ENCODE results near the gene C22orf23. TPM values are rescaled to one million over a fixed set of nuclear protein-coding genes. Genes with fewer than 3 reads are reported as not detected.

C22orf23 gene
- total RNA-seq, 6 experiments from 2014 or later, result 0.40 TPM; not detected in 5

DNA sequence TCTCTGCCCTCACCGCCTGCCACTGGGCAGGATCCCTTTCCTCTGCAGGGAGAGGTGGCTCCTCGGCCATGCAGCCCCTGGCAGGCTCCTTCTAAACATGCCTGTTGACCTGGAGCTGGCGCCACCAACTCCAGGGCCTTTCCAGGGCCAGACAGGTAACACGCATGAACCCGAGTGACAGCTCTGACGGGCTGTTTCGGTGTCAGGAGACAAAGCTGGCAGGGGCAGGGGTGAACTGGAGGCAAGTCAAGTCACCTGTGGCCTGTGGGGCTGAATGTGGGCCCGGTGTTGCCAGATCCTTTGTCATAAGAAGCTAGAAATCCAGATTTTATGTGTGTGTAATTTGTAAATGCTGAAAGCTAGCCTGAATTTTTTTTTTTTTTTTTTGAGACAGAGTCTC is 11.3 kb downstream of the C22orf23 start:
- Histone ChIP-seq H3K27me3 (no peaks in the 10 kb centered on the region), H3K4me1 (no peaks in the 10 kb centered on the region), H3K36me3 (peaks cover 0 to 19% (median 0%) of the 10 kb centered on the region in 4 donors), H3K4me3 (no peak overlapping the region), H3K27ac (no peak overlapping the region), H3K9me3 (no peaks in the 10 kb centered on the region)
- ATAC-seq (peak in 1 of 4 donors; percentile 7), DNase-seq (no peak)
- no peak for TF ChIP-seq POLR2A (IDR thresholded peaks at IDR 0.05)
- TF ChIP-seq, protein P1, sequence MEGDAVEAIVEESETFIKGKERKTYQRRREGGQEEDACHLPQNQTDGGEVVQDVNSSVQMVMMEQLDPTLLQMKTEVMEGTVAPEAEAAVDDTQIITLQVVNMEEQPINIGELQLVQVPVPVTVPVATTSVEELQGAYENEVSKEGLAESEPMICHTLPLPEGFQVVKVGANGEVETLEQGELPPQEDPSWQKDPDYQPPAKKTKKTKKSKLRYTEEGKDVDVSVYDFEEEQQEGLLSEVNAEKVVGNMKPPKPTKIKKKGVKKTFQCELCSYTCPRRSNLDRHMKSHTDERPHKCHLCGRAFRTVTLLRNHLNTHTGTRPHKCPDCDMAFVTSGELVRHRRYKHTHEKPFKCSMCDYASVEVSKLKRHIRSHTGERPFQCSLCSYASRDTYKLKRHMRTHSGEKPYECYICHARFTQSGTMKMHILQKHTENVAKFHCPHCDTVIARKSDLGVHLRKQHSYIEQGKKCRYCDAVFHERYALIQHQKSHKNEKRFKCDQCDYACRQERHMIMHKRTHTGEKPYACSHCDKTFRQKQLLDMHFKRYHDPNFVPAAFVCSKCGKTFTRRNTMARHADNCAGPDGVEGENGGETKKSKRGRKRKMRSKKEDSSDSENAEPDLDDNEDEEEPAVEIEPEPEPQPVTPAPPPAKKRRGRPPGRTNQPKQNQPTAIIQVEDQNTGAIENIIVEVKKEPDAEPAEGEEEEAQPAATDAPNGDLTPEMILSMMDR (IDR thresholded peaks at IDR 0.05), result no peak
- intact Hi-C loops (cut with DNase I), result no loop called here
- WGBS (ENCODE audit: insufficient coverage, low coverage, low lambda C conversion rate, missing lambda C conversion rate), result 92% methylated on average over 6 of the region's 8 CpGs

DNA sequence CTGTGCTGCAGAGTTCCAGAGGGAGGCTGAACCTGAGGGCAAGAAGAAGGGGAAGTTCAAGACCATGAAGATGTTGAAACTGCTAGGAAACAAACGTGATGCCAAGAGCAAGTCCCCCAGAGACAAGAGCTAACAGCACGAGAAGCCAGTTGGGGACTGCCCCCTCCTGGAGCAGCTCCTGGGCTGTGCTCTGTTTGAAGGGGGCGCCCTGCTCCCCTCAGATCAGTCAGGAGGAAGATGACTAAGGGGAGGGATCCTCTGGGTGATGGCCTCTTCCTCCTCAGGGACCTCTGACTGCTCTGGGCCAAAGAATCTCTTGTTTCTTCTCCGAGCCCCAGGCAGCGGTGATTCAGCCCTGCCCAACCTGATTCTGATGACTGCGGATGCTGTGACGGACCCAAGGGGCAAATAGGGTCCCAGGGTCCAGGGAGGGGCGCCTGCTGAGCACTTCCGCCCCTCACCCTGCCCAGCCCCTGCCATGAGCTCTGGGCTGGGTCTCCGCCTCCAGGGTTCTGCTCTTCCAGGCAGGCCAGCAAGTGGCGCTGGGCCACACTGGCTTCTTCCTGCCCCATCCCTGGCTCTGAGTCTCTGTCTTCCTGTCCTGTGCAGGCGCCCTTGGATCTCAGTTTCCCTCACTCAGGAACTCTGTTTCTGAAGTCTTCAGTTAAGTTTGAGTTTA is 12.6 kb downstream of the C22orf23 start:
- no peaks in the 10 kb centered on the region for H3K9me3 ChIP-seq
- DNase-seq, result no peak
- no peaks in the 10 kb centered on the region for H3K27me3 ChIP-seq
- peaks cover 0 to 19% (median 0%) of the 10 kb centered on the region in 4 donors for H3K36me3 ChIP-seq
- no peaks in the 10 kb centered on the region for H3K4me1 ChIP-seq
- 49% methylated on average over 3 of the region's 12 CpGs for WGBS (ENCODE audit: insufficient coverage, low coverage, low lambda C conversion rate, missing lambda C conversion rate)
- H3K4me3 ChIP-seq, result no peak overlapping the region
- no peak for TF ChIP-seq POLR2A (IDR thresholded peaks at IDR 0.05)
- TF ChIP-seq, protein P1 (IDR thresholded peaks at IDR 0.05), result no peak
- intact Hi-C loops (cut with DNase I), result no loop called here
- H3K27ac ChIP-seq, result no peak overlapping the region
- peak in 3 of 4 donors; percentile 15 to 38 (median 18) for ATAC-seq

DNA sequence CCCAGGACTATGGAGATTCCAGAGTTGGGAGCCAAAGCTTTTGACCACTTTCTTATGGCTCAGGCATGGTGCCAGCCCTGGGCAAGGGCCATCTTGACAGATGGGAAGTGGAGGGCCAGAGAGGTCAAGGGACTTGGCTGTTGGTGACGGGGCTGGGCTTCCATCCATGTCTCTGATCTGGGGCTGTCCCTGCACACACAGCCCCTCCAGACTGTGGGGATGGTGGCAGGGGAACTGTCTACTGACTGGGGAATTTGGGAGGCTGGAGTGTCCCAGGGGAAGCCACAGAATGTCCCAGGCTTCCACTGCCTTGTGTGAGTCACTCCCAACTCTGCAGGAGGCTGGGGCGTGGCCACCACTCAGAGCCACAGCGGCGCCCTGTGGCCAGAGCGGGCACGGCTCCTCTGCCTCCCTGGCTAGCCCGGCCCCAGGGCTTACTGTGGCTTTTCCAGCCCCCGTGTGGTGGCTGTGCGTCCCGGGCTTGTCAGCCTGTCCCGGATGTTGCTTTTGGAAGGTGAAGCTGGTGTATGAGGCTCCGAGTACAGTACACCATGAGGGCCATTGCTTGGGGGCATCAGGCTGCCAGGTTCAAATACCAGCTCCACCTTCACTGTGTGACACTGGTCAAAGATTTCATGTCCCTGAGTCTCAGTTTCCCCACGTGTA is 19.6 kb downstream of the C22orf23 start:
- Histone ChIP-seq H3K36me3 (peaks cover 0 to 5% (median 0%) of the 10 kb centered on the region in 4 donors), H3K4me3 (no peak overlapping the region), H3K27me3 (no peaks in the 10 kb centered on the region), H3K9me3 (no peaks in the 10 kb centered on the region), H3K27ac (peak overlapping the region in 1 of 3 donors; percentile 1), H3K4me1 (peaks cover 0 to 11% (median 2%) of the 10 kb centered on the region in 4 donors)
- no peak for TF ChIP-seq POLR2A (IDR thresholded peaks at IDR 0.05)
- TF ChIP-seq, protein P1 (IDR thresholded peaks at IDR 0.05), result peak; percentile 96 to 98 (median 98)
- ATAC-seq, result peak; percentile 98 to 100 (median 99)
- intact Hi-C loops (cut with DNase I), result no loop called here
- DNase-seq, result peak; percentile 89 to 92 (median 91)
- WGBS (ENCODE audit: insufficient coverage, low coverage, low lambda C conversion rate, missing lambda C conversion rate), result 7% methylated on average over 3 of the region's 13 CpGs

DNA sequence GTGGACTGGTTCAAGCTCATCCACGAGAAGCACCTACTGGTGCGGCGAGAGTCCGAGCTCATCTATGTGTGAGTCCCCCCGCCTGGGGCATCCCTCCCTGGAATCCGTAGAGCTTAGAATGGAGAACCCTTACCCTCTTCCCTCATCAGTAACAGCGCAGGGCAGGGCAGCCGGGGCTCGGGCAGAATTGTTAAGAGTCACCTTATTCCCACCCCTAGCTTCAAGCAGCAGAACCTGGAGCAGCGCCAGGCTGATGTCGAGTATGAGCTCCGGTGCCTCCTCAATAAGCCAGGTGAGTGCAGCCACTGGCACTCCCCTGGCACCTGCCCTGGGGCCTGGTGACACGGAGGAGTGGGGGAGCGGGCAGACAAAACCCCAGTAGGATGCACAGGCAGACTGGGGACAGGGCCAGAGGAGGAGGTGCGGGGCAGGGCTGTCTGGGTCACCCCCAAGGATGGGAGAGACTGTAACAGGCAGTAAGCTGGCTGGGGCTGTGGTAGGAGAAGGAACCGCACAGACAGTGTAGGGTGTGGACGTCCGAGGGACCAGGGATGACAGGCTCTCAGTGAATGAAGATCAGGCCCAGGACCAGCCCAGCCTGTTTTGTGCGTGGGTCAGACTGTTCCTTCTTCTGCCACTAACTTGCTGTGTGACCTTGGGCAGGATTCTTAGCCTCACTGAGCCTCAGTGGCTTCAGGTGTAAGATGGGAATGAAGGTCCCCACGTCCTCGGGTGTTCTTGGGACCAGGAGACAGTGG is 20.4 kb downstream of the C22orf23 start:
- Histone ChIP-seq H3K27me3 (no peaks in the 10 kb centered on the region), H3K36me3 (peaks cover 0 to 5% (median 0%) of the 10 kb centered on the region in 4 donors), H3K4me1 (peaks cover 0 to 11% (median 2%) of the 10 kb centered on the region in 4 donors), H3K4me3 (no peak overlapping the region), H3K27ac (peak overlapping the region in 1 of 3 donors; percentile 1), H3K9me3 (no peaks in the 10 kb centered on the region)
- intact Hi-C loops (cut with DNase I), result no loop called here
- DNase-seq (no peak), ATAC-seq (no peak)
- 75% methylated on average over 1 of the region's 21 CpGs for WGBS (ENCODE audit: insufficient coverage, low coverage, low lambda C conversion rate, missing lambda C conversion rate)
- TF ChIP-seq, protein P1 (IDR thresholded peaks at IDR 0.05), result no peak
- no peak for TF ChIP-seq POLR2A (IDR thresholded peaks at IDR 0.05)
